HepG2 (cell line): ENCODE results near the gene FANCE. TPM values are rescaled to one million over a fixed set of nuclear protein-coding genes. Genes with fewer than 3 reads are reported as not detected.

Source experiments
- BCLAF1 ChIP-seq: fragments of 450-650 bp; IDR thresholded peaks from 2 replicates; pipeline ENCODE4 v1.6.1; 2017; ENCODE audit warnings: mild to moderate bottlenecking
- HOXA9 ChIP-seq: sonication (generic); formaldehyde crosslinking; IDR thresholded peaks from 2 replicates; pipeline ENCODE4 v1.8.1; 2022; ENCODE audit warnings: missing genetic modification reagents, mild to moderate bottlenecking, moderate library complexity, borderline replicate concordance
- MED8 ChIP-seq: sonication (generic); formaldehyde crosslinking; IDR thresholded peaks from 2 replicates; pipeline ENCODE4 v1.8.1; 2023; ENCODE audit warnings: mild to moderate bottlenecking, missing genetic modification reagents; ENCODE audit not compliant: insufficient replicate concordance
- PCBP2 ChIP-seq: fragments of 200-400 bp; formaldehyde crosslinking; optimal IDR thresholded peaks from 2 replicates; pipeline ENCODE3; 2018; ENCODE audit warnings: low read length, low read depth; ENCODE audit not compliant: poor library complexity, severe bottlenecking
- PHF21A ChIP-seq: sonication (generic); formaldehyde crosslinking; IDR thresholded peaks from 2 replicates; pipeline ENCODE4 v1.5.0; 2020; ENCODE audit warnings: mild to moderate bottlenecking, missing genetic modification reagents
- PLSCR1 ChIP-seq: sonication (generic); formaldehyde crosslinking; IDR thresholded peaks from 2 replicates; pipeline ENCODE4 v1.5.0; 2020; ENCODE audit warnings: missing genetic modification reagents, mild to moderate bottlenecking, borderline replicate concordance
- SIN3A ChIP-seq: IDR thresholded peaks from 2 replicates; pipeline ENCODE4 v1.6.1; 2011; ENCODE audit warnings: low read depth, mild to moderate bottlenecking, control low read depth, low read length, borderline replicate concordance
- TRIM24 ChIP-seq: sonication (generic); formaldehyde crosslinking; IDR thresholded peaks from 2 replicates; pipeline ENCODE4 v1.8.0; 2022; ENCODE audit warnings: mild to moderate bottlenecking, missing genetic modification reagents
- ZNF251 ChIP-seq: sonication (generic); formaldehyde crosslinking; IDR thresholded peaks from 2 replicates; pipeline ENCODE4 v1.9.0; 2021; ENCODE audit warnings: mild to moderate bottlenecking, missing genetic modification reagents
- ZNF256 ChIP-seq: sonication (generic); formaldehyde crosslinking; conservative IDR thresholded peaks from 2 replicates; pipeline ENCODE4 v1.4.0; 2020; ENCODE audit warnings: missing genetic modification reagents
- ZNF687 ChIP-seq: sonication (generic); formaldehyde crosslinking; IDR thresholded peaks from 2 replicates; pipeline ENCODE4 v1.5.1; 2020; ENCODE audit warnings: mild to moderate bottlenecking, missing genetic modification reagents, moderate library complexity
- polyA plus RNA-seq, 8 experiments: library from polyadenylated mRNA; depleted of rRNA in 3 of 8; stranded (reverse) in 7 of 8; unstranded in 1 of 8; fragments of >200 nt; fragmentation: Illumina TruSeq in 4 of 8; extraction: Trizol in 4 of 8; gene quantifications; 2 replicates each; pipeline versions ENCODE4 v1.2.1 to v1.2.3, GENCODE V29; 2011 to 2016; ENCODE audit warnings: low read depth in 4 of 8, missing spikeins in 1 of 8, mixed read lengths in 1 of 8; ENCODE audit not compliant: insufficient read depth in 1 of 8
- total RNA-seq, 5 experiments: library from RNA; depleted of rRNA; stranded (reverse); fragments of >200 nt; fragmentation: Illumina TruSeq; extraction: Trizol; gene quantifications; 2 replicates each; pipeline ENCODE4 v1.2.3, GENCODE V29; 2016; ENCODE audit warnings: low read depth in 1 of 5
- TF ChIP-seq, protein P1 (sequence below): sonication (generic); formaldehyde crosslinking; IDR thresholded peaks from 2 replicates; pipeline ENCODE4 v1.4.0; 2020; ENCODE audit warnings: missing genetic modification reagents, borderline replicate concordance
- TF ChIP-seq, protein P2 (sequence below): IDR thresholded peaks from 2 replicates; pipeline ENCODE4 v1.6.1; 2016; ENCODE audit warnings: low read depth, control low read depth

The FANCE gene
- total and polyA plus RNA-seq, 2 of the 13 experiments (the other 11 are each of a cell fraction or from before 2014, with no cell fraction given) = 7.1 to 11.2 TPM

DNA sequence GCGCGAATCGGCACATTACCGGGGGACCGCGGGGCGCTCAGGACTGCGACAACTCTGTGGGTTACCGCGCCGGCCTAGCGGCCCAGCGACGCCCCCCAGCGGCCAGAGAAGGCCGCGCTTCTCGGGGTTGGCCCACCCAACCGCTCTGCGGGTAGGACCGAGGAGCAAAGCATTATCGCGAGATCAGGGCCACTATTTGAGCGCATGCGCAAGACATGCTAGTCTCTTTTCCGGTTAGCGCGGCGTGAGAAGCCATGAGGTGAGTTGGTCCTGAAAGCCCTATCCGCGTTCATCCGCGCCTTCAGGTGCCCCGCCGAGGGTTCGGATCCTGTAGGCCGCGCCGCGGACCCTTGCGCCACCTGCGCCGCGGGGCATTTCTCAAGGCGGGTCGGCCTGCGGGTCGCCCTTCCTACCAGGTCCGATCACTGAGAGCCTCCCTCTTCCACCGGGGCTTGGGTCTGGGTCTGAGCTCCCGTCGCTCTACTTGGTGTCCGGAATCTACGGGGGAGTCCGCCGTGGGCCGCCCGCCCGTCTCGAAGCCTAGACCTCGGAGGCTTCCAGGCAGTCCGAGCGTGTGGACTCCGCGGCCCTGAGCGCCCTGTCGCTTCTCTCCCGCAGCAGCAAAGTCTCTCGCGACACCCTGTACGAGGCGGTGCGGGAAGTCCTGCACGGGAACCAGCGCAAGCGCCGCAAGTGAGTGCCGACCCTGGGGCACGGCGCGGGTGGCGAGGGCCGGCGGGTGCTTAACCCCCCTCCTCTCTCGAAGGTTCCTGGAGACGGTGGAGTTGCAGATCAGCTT lies 16.2 kb downstream of the FANCE start, which contains the start of gene RPL10A (continued):
- TF ChIP-seq BCLAF1 (no peak), PHF21A (CRISPR knock-in tag) (peak; percentile 92), ZNF256 (CRISPR knock-in tag) (no peak), PCBP2 (no peak), SIN3A (peak; percentile 97), ZNF687 (CRISPR knock-in tag) (peak; percentile 97), TRIM24 (CRISPR knock-in tag) (no peak), HOXA9 (peak; percentile 76; the same call in 1 of the 2 replicates), MED8 (CRISPR knock-in tag) (peak; percentile 88), ZNF251 (CRISPR knock-in tag) (no peak; the same call in 1 of the 2 replicates), PLSCR1 (CRISPR knock-in tag) (peak; percentile 88; the same call in 1 of the 2 replicates)
- TF ChIP-seq, protein P1, sequence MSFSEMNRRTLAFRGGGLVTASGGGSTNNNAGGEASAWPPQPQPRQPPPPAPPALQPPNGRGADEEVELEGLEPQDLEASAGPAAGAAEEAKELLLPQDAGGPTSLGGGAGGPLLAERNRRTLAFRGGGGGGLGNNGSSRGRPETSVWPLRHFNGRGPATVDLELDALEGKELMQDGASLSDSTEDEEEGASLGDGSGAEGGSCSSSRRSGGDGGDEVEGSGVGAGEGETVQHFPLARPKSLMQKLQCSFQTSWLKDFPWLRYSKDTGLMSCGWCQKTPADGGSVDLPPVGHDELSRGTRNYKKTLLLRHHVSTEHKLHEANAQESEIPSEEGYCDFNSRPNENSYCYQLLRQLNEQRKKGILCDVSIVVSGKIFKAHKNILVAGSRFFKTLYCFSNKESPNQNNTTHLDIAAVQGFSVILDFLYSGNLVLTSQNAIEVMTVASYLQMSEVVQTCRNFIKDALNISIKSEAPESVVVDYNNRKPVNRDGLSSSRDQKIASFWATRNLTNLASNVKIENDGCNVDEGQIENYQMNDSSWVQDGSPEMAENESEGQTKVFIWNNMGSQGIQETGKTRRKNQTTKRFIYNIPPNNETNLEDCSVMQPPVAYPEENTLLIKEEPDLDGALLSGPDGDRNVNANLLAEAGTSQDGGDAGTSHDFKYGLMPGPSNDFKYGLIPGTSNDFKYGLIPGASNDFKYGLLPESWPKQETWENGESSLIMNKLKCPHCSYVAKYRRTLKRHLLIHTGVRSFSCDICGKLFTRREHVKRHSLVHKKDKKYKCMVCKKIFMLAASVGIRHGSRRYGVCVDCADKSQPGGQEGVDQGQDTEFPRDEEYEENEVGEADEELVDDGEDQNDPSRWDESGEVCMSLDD (CRISPR knock-in tag) = peak; percentile 91; the same call in 1 of the 2 replicates
- TF ChIP-seq, protein P2, sequence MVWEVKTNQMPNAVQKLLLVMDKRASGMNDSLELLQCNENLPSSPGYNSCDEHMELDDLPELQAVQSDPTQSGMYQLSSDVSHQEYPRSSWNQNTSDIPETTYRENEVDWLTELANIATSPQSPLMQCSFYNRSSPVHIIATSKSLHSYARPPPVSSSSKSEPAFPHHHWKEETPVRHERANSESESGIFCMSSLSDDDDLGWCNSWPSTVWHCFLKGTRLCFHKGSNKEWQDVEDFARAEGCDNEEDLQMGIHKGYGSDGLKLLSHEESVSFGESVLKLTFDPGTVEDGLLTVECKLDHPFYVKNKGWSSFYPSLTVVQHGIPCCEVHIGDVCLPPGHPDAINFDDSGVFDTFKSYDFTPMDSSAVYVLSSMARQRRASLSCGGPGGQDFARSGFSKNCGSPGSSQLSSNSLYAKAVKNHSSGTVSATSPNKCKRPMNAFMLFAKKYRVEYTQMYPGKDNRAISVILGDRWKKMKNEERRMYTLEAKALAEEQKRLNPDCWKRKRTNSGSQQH = 0 out of 2 replicates have a peak, but pooled peaks have one; percentile 73
